H9 (cell line): ENCODE measurements around the gene PTPRN2. TPM values are rescaled to one million over a fixed set of nuclear protein-coding genes. Genes with fewer than 3 reads are reported as not detected.

Experiments used
- DNase-seq: peaks from one replicate; pipeline ENCODE4 v3.0.0-alpha.2; 2017
- H2AFZ ChIP-seq: one replicate; pipeline ENCODE4 v1.6.1; 2013; ENCODE audit warnings: mild to moderate bottlenecking, low read length, control low read depth, moderate library complexity
- H2AK5ac ChIP-seq: 2 replicates; pipeline ENCODE4 v1.6.1; 2013; ENCODE audit warnings: low read length, control low read depth, mixed read lengths; ENCODE audit not compliant: insufficient read length
- H2BK120ac ChIP-seq: one replicate; pipeline ENCODE4 v1.6.1; 2013; ENCODE audit warnings: low read depth, mild to moderate bottlenecking, low read length, control low read depth, inconsistent platforms; ENCODE audit not compliant: poor library complexity, severe bottlenecking
- H2BK12ac ChIP-seq: 2 replicates; pipeline ENCODE4 v1.6.1; 2013; ENCODE audit warnings: low read length, control low read depth, mixed read lengths, low read depth; ENCODE audit not compliant: insufficient read length
- H2BK15ac ChIP-seq: 2 replicates; pipeline ENCODE4 v1.6.1; 2013; ENCODE audit warnings: low read depth, low read length, control low read depth
- H2BK20ac ChIP-seq: one replicate; pipeline ENCODE4 v1.6.1; 2013; ENCODE audit warnings: low read depth, mild to moderate bottlenecking, low read length, control low read depth, inconsistent platforms; ENCODE audit not compliant: poor library complexity, severe bottlenecking
- H2BK5ac ChIP-seq: 2 replicates; pipeline ENCODE4 v1.6.1; 2013; ENCODE audit warnings: low read length, control low read depth, mixed read lengths; ENCODE audit not compliant: insufficient read length
- H3K14ac ChIP-seq: 2 replicates; pipeline ENCODE4 v1.6.1; 2013; ENCODE audit warnings: low read length, control low read depth; ENCODE audit not compliant: insufficient read depth
- H3K18ac ChIP-seq: 2 replicates; pipeline ENCODE4 v1.6.1; 2013; ENCODE audit warnings: low read depth, mild to moderate bottlenecking, mixed read lengths, low read length, control low read depth; ENCODE audit not compliant: insufficient read length
- H3K23ac ChIP-seq: 2 replicates; pipeline ENCODE4 v1.6.1; 2013; ENCODE audit warnings: low read length, control low read depth, mixed read lengths, low read depth; ENCODE audit not compliant: insufficient read length
- H3K23me2 ChIP-seq: 2 replicates; pipeline ENCODE4 v1.6.1; 2013; ENCODE audit warnings: low read depth, mild to moderate bottlenecking, mixed read lengths, low read length, control low read depth; ENCODE audit not compliant: insufficient read length, poor library complexity, severe bottlenecking
- H3K27ac ChIP-seq: 2 replicates; pipeline ENCODE4 v1.5.1; 2013; ENCODE audit warnings: low read length, control low read depth, mixed read lengths, low read depth; ENCODE audit not compliant: insufficient read length
- H3K27me3 ChIP-seq: 2 replicates; pipeline ENCODE4 v1.6.1; 2013; ENCODE audit warnings: low read length, control low read depth, inconsistent platforms; ENCODE audit not compliant: insufficient read depth
- H3K4ac ChIP-seq: 2 replicates; pipeline ENCODE4 v1.6.1; 2013; ENCODE audit warnings: low read depth, mild to moderate bottlenecking, control low read depth, inconsistent platforms, low read length, moderate library complexity
- H3K4me1 ChIP-seq: 2 replicates; pipeline ENCODE4 v1.6.1; 2013; ENCODE audit warnings: low read length, control low read depth, inconsistent platforms; ENCODE audit not compliant: insufficient read depth
- H3K4me2 ChIP-seq: 2 replicates; pipeline ENCODE4 v1.6.1; 2013; ENCODE audit warnings: low read length, control low read depth, mixed read lengths; ENCODE audit not compliant: insufficient read length, insufficient read depth
- H3K56ac ChIP-seq: 2 replicates; pipeline ENCODE4 v1.6.1; 2013; ENCODE audit warnings: low read depth, mild to moderate bottlenecking, mixed read lengths, low read length, control low read depth; ENCODE audit not compliant: insufficient read length
- H3K79me1 ChIP-seq: 2 replicates; pipeline ENCODE4 v1.6.1; 2013; ENCODE audit warnings: low read depth, mild to moderate bottlenecking, moderate library complexity, low read length, control low read depth, inconsistent platforms; ENCODE audit not compliant: insufficient read depth, poor library complexity, severe bottlenecking
- H3K79me2 ChIP-seq: 2 replicates; pipeline ENCODE4 v1.6.1; 2013; ENCODE audit warnings: low read length, control low read depth, inconsistent platforms; ENCODE audit not compliant: insufficient read depth
- H3K9ac ChIP-seq: 2 replicates; pipeline ENCODE4 v1.6.1; 2013; ENCODE audit warnings: low read length, control low read depth, mixed read lengths; ENCODE audit not compliant: insufficient read length; ENCODE audit errors: extremely low read depth
- H3K9me3 ChIP-seq: one replicate; pipeline ENCODE4 v1.6.1; 2013; ENCODE audit warnings: low read depth, low read length, inconsistent platforms; ENCODE audit not compliant: control insufficient read depth
- H3T11ph ChIP-seq: one replicate; pipeline ENCODE4 v1.6.1; 2013; ENCODE audit warnings: mild to moderate bottlenecking, low read length, control low read depth, inconsistent platforms
- H4K20me1 ChIP-seq: one replicate; pipeline ENCODE4 v1.6.1; 2013; ENCODE audit not compliant: control insufficient read depth, insufficient read length, insufficient read depth
- H4K5ac ChIP-seq: 2 replicates; pipeline ENCODE4 v1.6.1; 2013; ENCODE audit warnings: low read depth, mild to moderate bottlenecking, mixed read lengths, low read length, control low read depth; ENCODE audit not compliant: insufficient read length
- H4K8ac ChIP-seq: replicated peaks from 2 replicates; pipeline ENCODE4 v1.6.1; 2013; ENCODE audit warnings: low read length, control low read depth, mixed read lengths, low read depth; ENCODE audit not compliant: insufficient read length
- H4K91ac ChIP-seq: 2 replicates; pipeline ENCODE4 v1.6.1; 2013; ENCODE audit warnings: low read depth, mild to moderate bottlenecking, moderate library complexity, mixed read lengths, low read length, control low read depth; ENCODE audit not compliant: insufficient read length
- H3K27ac Mint-ChIP-seq, 3 experiments: 2 replicates in 2 of 3; 3 replicates in 1 of 3; pipeline ENCODE4 v1.8.0; 2020 to 2021; ENCODE audit warnings: mixed read lengths in 3 of 3, mild to moderate bottlenecking in 1 of 3, moderate library complexity in 1 of 3
- H3K27me3 Mint-ChIP-seq: 2 replicates; pipeline ENCODE4 v1.8.0; 2021; ENCODE audit warnings: low read depth, mild to moderate bottlenecking, moderate library complexity, mixed read lengths
- H3K36me3 Mint-ChIP-seq, 3 experiments: 2 replicates in 2 of 3; 3 replicates in 1 of 3; pipeline ENCODE4 v1.8.0; 2020 to 2021; ENCODE audit warnings: low read depth in 3 of 3, mixed read lengths in 3 of 3; ENCODE audit not compliant: insufficient read depth in 1 of 3
- H3K4me1 Mint-ChIP-seq, 2 experiments: 2 replicates each; pipeline ENCODE4 v1.8.0; 2020; ENCODE audit warnings: mixed read lengths in 2 of 2
- H3K4me3 Mint-ChIP-seq, 2 experiments: 2 replicates in 1 of 2; 3 replicates in 1 of 2; pipeline ENCODE4 v1.8.0; 2020 to 2021; ENCODE audit warnings: mild to moderate bottlenecking in 2 of 2, mixed read lengths in 2 of 2, moderate library complexity in 1 of 2
- H3K9me3 Mint-ChIP-seq, 2 experiments: 2 replicates in 1 of 2; 3 replicates in 1 of 2; pipeline ENCODE4 v1.8.0; 2020; ENCODE audit warnings: mild to moderate bottlenecking in 2 of 2, mixed read lengths in 2 of 2, moderate library complexity in 1 of 2
- WGBS: extraction: QIAGEN DNeasy Blood & Tissue Kit; methylation state at CpG from one replicate; pipeline ENCODE4 v1.1.7; 2013; ENCODE audit warnings: missing lambda C conversion rate, low lambda C conversion rate, mixed read lengths; ENCODE audit not compliant: insufficient read length; ENCODE audit errors: extremely low coverage; 5-methylcytosine and 5-hydroxymethylcytosine counted together
- total RNA-seq: library from RNA; stranded (reverse); gene quantifications from 2 replicates; pipeline ENCODE4 v1.2.1, GENCODE V29; 2021
- TF ChIP-seq, protein P1 (sequence below): fragments of 200-600 bp; sonication (generic); conservative IDR thresholded peaks from 3 replicates; pipeline ENCODE4 v1.8.0; 2021; ENCODE audit warnings: antibody characterized with exemption, mild to moderate bottlenecking

Gene PTPRN2
- total RNA-seq, 1 experiment from 2014 or later, result 5.2 TPM

GRCh38 chr7:158414002-158414401 lies 173.6 kb downstream of the PTPRN2 start:
- H3K27me3 ChIP-seq, result no peaks in the 10 kb centered on the region
- no peak overlapping the region for H2BK5ac ChIP-seq
- no peak overlapping the region for H2AK5ac ChIP-seq
- Mint-ChIP-seq H3K9me3 (peaks cover 23 to 27% of the 10 kb centered on the region in 2 experiments), H3K36me3 (peaks cover 0 to 13% (median 2%) of the 10 kb centered on the region in 3 experiments; a peak in 5 of 7 replicates), H3K27ac (peak overlapping the region in 1 of 3 experiments; percentile 81; a peak in 3 of 7 replicates), H3K4me3 (no peak overlapping the region), H3K27me3 (peaks cover 3% of the 10 kb centered on the region), H3K4me1 (peaks cover 14% of the 10 kb centered on the region in 2 experiments)
- no peak overlapping the region for H3T11ph ChIP-seq
- H3K4ac ChIP-seq, result no peak overlapping the region
- H4K20me1 ChIP-seq, result no peaks in the 10 kb centered on the region
- TF ChIP-seq, protein P1, sequence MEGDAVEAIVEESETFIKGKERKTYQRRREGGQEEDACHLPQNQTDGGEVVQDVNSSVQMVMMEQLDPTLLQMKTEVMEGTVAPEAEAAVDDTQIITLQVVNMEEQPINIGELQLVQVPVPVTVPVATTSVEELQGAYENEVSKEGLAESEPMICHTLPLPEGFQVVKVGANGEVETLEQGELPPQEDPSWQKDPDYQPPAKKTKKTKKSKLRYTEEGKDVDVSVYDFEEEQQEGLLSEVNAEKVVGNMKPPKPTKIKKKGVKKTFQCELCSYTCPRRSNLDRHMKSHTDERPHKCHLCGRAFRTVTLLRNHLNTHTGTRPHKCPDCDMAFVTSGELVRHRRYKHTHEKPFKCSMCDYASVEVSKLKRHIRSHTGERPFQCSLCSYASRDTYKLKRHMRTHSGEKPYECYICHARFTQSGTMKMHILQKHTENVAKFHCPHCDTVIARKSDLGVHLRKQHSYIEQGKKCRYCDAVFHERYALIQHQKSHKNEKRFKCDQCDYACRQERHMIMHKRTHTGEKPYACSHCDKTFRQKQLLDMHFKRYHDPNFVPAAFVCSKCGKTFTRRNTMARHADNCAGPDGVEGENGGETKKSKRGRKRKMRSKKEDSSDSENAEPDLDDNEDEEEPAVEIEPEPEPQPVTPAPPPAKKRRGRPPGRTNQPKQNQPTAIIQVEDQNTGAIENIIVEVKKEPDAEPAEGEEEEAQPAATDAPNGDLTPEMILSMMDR, result peak; percentile 52
- H3K27ac ChIP-seq, result no peak overlapping the region
- no peak overlapping the region for H3K9ac ChIP-seq
- no peaks in the 10 kb centered on the region for H3K79me1 ChIP-seq
- no CpG with 5 or more reads among the region's 11 CpGs for WGBS
- H2AFZ ChIP-seq, result no peak overlapping the region
- no peak overlapping the region for H2BK15ac ChIP-seq
- DNase-seq, result no peak
- H3K56ac ChIP-seq, result no peak overlapping the region
- no peak overlapping the region for H3K14ac ChIP-seq
- H3K23me2 ChIP-seq, result no peaks in the 10 kb centered on the region
- no peak overlapping the region for H2BK120ac ChIP-seq
- no peak overlapping the region for H4K8ac ChIP-seq
- peaks cover 19% of the 10 kb centered on the region for H3K9me3 ChIP-seq
- no peak overlapping the region for H3K23ac ChIP-seq
- no peaks in the 10 kb centered on the region for H3K79me2 ChIP-seq
- H3K18ac ChIP-seq, result no peak overlapping the region
- no peak overlapping the region for H2BK12ac ChIP-seq
- H3K4me1 ChIP-seq, result no peaks in the 10 kb centered on the region
- no peak overlapping the region for H2BK20ac ChIP-seq
- no peak overlapping the region for H3K4me2 ChIP-seq
- H4K91ac ChIP-seq, result no peak overlapping the region
- no peak overlapping the region for H4K5ac ChIP-seq
